ENCODE results near the gene COPS6.
A peak's percentile ranks its signal among the peaks of the same experiment; 100 is the strongest.

Gene COPS6

GRCh38 chr7:100100420-100101015 is 11.7 kb downstream of the COPS6 start (continued):
- no peak; the same call in none of the 2 replicates for TF ChIP-seq ZNF692 (tag by site-specific recombination; IDR thresholded peaks at IDR 0.05)
- peak; percentile 93 for TF ChIP-seq ZBTB48 (tag by site-specific recombination; IDR thresholded peaks at IDR 0.05)
- no peak for TF ChIP-seq ZNF324 (tag by site-specific recombination; IDR thresholded peaks at IDR 0.05)
- TF ChIP-seq, protein P1, sequence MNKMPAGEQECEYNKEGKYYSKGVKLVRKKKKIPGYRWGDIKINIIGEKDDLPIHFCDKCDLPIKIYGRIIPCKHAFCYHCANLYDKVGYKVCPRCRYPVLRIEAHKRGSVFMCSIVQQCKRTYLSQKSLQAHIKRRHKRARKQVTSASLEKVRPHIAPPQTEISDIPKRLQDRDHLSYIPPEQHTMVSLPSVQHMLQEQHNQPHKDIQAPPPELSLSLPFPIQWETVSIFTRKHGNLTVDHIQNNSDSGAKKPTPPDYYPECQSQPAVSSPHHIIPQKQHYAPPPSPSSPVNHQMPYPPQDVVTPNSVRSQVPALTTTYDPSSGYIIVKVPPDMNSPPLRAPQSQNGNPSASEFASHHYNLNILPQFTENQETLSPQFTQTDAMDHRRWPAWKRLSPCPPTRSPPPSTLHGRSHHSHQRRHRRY (tag by site-specific recombination; IDR thresholded peaks at IDR 0.05): 0 out of 2 replicates have a peak, but pooled peaks have one; percentile 55
- TF ChIP-seq ZNF629 (tag by site-specific recombination; IDR thresholded peaks at IDR 0.05): peak; percentile 71
- TF ChIP-seq ZNF561 (tag by site-specific recombination; IDR thresholded peaks at IDR 0.05; ENCODE audit: borderline replicate concordance): peak; percentile 81; the same call in 1 of the 2 replicates
- peak; percentile 95 for TF ChIP-seq EGR2 (tag by site-specific recombination; IDR thresholded peaks at IDR 0.05; ENCODE audit: low read depth)
- peak; percentile 80 for TF ChIP-seq ZNF146 (tag by site-specific recombination; IDR thresholded peaks at IDR 0.05)
- no peak for TF ChIP-seq ZNF473 (tag by site-specific recombination; IDR thresholded peaks at IDR 0.05)
- peak; percentile 82 for TF ChIP-seq SP7 (tag by site-specific recombination; IDR thresholded peaks at IDR 0.05)
- no peak for TF ChIP-seq TSHZ1 (tag by site-specific recombination; IDR thresholded peaks at IDR 0.05; ENCODE audit: borderline replicate concordance)
- TF ChIP-seq KLF10 (tag by site-specific recombination; IDR thresholded peaks at IDR 0.05): peak; percentile 88
- TF ChIP-seq ZNF580 (tag by site-specific recombination; IDR thresholded peaks at IDR 0.05): peak; percentile 84
- TF ChIP-seq ZBTB11 (tag by site-specific recombination; conservative IDR thresholded peaks at IDR 0.05; ENCODE audit: low read depth): peak; percentile 95
- peak; percentile 66; the same call in 1 of the 2 replicates for TF ChIP-seq ZBTB20 (tag by site-specific recombination; IDR thresholded peaks at IDR 0.05)
- TF ChIP-seq ZSCAN30 (tag by site-specific recombination; IDR thresholded peaks at IDR 0.05): peak; percentile 88
- TF ChIP-seq, protein P2, sequence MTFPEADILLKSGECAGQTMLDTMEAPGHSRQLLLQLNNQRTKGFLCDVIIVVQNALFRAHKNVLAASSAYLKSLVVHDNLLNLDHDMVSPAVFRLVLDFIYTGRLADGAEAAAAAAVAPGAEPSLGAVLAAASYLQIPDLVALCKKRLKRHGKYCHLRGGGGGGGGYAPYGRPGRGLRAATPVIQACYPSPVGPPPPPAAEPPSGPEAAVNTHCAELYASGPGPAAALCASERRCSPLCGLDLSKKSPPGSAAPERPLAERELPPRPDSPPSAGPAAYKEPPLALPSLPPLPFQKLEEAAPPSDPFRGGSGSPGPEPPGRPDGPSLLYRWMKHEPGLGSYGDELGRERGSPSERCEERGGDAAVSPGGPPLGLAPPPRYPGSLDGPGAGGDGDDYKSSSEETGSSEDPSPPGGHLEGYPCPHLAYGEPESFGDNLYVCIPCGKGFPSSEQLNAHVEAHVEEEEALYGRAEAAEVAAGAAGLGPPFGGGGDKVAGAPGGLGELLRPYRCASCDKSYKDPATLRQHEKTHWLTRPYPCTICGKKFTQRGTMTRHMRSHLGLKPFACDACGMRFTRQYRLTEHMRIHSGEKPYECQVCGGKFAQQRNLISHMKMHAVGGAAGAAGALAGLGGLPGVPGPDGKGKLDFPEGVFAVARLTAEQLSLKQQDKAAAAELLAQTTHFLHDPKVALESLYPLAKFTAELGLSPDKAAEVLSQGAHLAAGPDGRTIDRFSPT (tag by site-specific recombination; IDR thresholded peaks at IDR 0.05): no peak; the same call in 1 of the 2 replicates
- no peak for TF ChIP-seq ZFP41 (tag by site-specific recombination; IDR thresholded peaks at IDR 0.05; ENCODE audit: borderline replicate concordance)
- TF ChIP-seq KLF16 (tag by site-specific recombination; IDR thresholded peaks at IDR 0.05): peak; percentile 97
- peak; percentile 29; the same call in 1 of the 2 replicates for TF ChIP-seq ZBTB21 (tag by site-specific recombination; IDR thresholded peaks at IDR 0.05)
- TF ChIP-seq RBAK (tag by site-specific recombination; IDR thresholded peaks at IDR 0.05): no peak
- no peak for TF ChIP-seq ZNF280D (tag by site-specific recombination; IDR thresholded peaks at IDR 0.05)
- TF ChIP-seq HOXD13 (CRISPR knock-in tag; IDR thresholded peaks at IDR 0.05; ENCODE audit: borderline replicate concordance): peak; percentile 63; the same call in 1 of the 2 replicates
- peak; percentile 98 for TF ChIP-seq KLF9 (tag by site-specific recombination; IDR thresholded peaks at IDR 0.05; ENCODE audit: low read depth)

All from HEK293 (cell line).